Measurements from ENCODE around the gene ATP2C2.

- TF ChIP-seq CSDC2 (CRISPR knock-in tag; IDR thresholded peaks at IDR 0.05), result no peak
- no peak for TF ChIP-seq ZFP30 (CRISPR knock-in tag; IDR thresholded peaks at IDR 0.05)
- no peak for TF ChIP-seq GLIS3 (CRISPR knock-in tag; IDR thresholded peaks at IDR 0.05)
- TF ChIP-seq TSHZ2 (CRISPR knock-in tag; IDR thresholded peaks at IDR 0.05), result no peak
- no peak for TF ChIP-seq OSR1 (CRISPR knock-in tag; IDR thresholded peaks at IDR 0.05)
- TF ChIP-seq ESRRG (CRISPR knock-in tag; IDR thresholded peaks at IDR 0.05), result no peak
- no peak for TF ChIP-seq ZNF70 (CRISPR knock-in tag; IDR thresholded peaks at IDR 0.05)
- TF ChIP-seq RARB (CRISPR knock-in tag; IDR thresholded peaks at IDR 0.05), result no peak
- TF ChIP-seq PATZ1 (CRISPR knock-in tag; IDR thresholded peaks at IDR 0.05; ENCODE audit: borderline replicate concordance), result no peak
- no peak for TF ChIP-seq ARNTL (CRISPR knock-in tag; IDR thresholded peaks at IDR 0.05; ENCODE audit: borderline replicate concordance, low read depth)
Measured at GRCh38 chr16:84479716-84480450, 111.5 kb downstream of the ATP2C2 start.
